Breast epithelium (tissue), 3 donors: Measurements from ENCODE around the gene SF3A1.

Experiments
- POLR2A ChIP-seq: fragments of 450-650 bp; IDR thresholded peaks from one replicate; pipeline ENCODE4 v1.6.1; 2016; ENCODE audit warnings: antibody characterized with exemption, mild to moderate bottlenecking, moderate library complexity
- POLR2AphosphoS5 ChIP-seq, 3 donors: sonication (generic); formaldehyde crosslinking; IDR thresholded peaks; one replicate each; pipeline ENCODE4 v1.6.1; 2017; ENCODE audit warnings: antibody characterized with exemption in 3 of 3
- TF ChIP-seq, protein P1 (sequence below), 3 donors: fragments of 450-650 bp; IDR thresholded peaks; one replicate each; pipeline ENCODE4 v1.5.1; 2016 to 2017; ENCODE audit warnings: antibody characterized with exemption in 3 of 3, mild to moderate bottlenecking in 3 of 3, moderate library complexity in 3 of 3

DNA sequence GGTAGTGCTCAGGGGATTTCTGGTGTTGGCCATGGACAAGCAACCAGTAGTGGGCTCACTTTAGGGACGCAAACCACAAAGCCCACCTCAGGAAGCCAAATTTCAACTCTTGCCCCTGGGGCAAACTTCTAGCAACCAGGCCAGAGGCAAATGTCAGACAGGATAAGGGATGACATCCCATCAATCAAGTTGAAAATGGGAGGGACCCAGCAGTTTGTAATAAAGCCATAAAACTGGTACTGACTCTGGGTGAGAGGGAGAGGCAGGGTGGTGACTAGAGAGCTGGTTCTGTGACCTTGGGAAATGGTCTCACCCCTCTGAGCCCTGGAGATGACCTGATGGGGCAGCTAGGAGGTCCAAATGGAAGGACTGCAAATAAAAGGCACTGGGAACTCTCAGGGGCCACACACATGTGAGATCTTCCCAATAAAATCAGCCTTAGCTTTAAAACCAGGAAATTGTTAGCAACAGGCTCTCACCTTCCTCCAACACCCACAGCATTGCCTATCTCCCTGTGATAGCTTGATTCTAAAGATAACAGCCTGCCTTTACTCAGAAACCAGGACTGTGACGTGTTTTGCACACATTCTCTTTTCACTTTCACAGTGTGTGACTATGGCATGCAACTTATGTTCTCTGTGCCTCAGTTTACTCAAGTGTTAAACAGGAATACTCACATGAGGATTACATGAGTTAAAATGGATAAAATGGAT, 23.5 kb downstream of the SF3A1 start:
- TF ChIP-seq, protein P1, sequence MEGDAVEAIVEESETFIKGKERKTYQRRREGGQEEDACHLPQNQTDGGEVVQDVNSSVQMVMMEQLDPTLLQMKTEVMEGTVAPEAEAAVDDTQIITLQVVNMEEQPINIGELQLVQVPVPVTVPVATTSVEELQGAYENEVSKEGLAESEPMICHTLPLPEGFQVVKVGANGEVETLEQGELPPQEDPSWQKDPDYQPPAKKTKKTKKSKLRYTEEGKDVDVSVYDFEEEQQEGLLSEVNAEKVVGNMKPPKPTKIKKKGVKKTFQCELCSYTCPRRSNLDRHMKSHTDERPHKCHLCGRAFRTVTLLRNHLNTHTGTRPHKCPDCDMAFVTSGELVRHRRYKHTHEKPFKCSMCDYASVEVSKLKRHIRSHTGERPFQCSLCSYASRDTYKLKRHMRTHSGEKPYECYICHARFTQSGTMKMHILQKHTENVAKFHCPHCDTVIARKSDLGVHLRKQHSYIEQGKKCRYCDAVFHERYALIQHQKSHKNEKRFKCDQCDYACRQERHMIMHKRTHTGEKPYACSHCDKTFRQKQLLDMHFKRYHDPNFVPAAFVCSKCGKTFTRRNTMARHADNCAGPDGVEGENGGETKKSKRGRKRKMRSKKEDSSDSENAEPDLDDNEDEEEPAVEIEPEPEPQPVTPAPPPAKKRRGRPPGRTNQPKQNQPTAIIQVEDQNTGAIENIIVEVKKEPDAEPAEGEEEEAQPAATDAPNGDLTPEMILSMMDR (IDR thresholded peaks at IDR 0.05), result no peak
- TF ChIP-seq POLR2AphosphoS5 (IDR thresholded peaks at IDR 0.05) (no peak), POLR2A (no peak)
